Esophagus squamous epithelium (tissue), 5 donors: Measurements from ENCODE around the gene KLHL29. TPM values are rescaled to one million over a fixed set of nuclear protein-coding genes. Genes with fewer than 3 reads are reported as not detected.

ENCODE experiments used
- DNase-seq: peaks from one replicate; lab custom pipeline; 2025; lab: John Stamatoyannopoulos, UW
- H3K27ac ChIP-seq, 4 donors: fragments of 200-600 bp; sonication (generic); one replicate each; pipeline ENCODE4 v1.5.1; 2016 to 2019; ENCODE audit warnings: mild to moderate bottlenecking in 1 of 4
- H3K27me3 ChIP-seq, 4 donors: fragments of 200-600 bp; sonication (generic); 1 replicate in 3 of 4; 2 replicates in 1 of 4; pipeline versions ENCODE4 v1.5.1 to v1.6.0; 2017 to 2021; ENCODE audit warnings: antibody characterized with exemption in 1 of 4
- H3K36me3 ChIP-seq, 3 donors: fragments of 200-600 bp; sonication (generic); one replicate each; pipeline ENCODE4 v1.5.1; 2016 to 2019
- H3K4me1 ChIP-seq, 3 donors: fragments of 200-600 bp; sonication (generic); one replicate each; pipeline ENCODE4 v1.5.1; 2017 to 2019
- H3K4me3 ChIP-seq, 4 donors: fragments of 200-600 bp; sonication (generic); 1 replicate in 3 of 4; 2 replicates in 1 of 4; pipeline ENCODE4 v1.5.1; 2016 to 2019; ENCODE audit warnings: mild to moderate bottlenecking in 2 of 4, moderate library complexity in 1 of 4
- H3K9me3 ChIP-seq, 3 donors: fragments of 200-600 bp; sonication (generic); one replicate each; pipeline ENCODE4 v1.5.1; 2016 to 2019
- POLR2A ChIP-seq, 4 donors: fragments of 450-650 bp; IDR thresholded peaks; one replicate each; pipeline ENCODE4 v1.6.1; 2017; ENCODE audit warnings: antibody characterized with exemption in 4 of 4, mild to moderate bottlenecking in 4 of 4, moderate library complexity in 3 of 4
- WGBS, 2 donors: methylation state at CpG; one replicate each; pipeline ENCODE4 v1.1.5; 2018; 5-methylcytosine and 5-hydroxymethylcytosine counted together
- intact Hi-C: fragments of 100-400 bp; cut with DNase I; formaldehyde crosslinking; loops from one replicate; pipeline ENCODE4 v1.15.0; 2022
- total RNA-seq, 4 donors: library from RNA; depleted of rRNA; stranded (reverse); fragments of >200 nt; gene quantifications; one replicate each; pipeline ENCODE4 v1.1.0, GENCODE V29; 2016
- TF ChIP-seq, protein P1 (sequence below), 6 experiments: fragments of 450-650 bp in 4 of 6; fragments of 200-600 bp in 2 of 6; sonication (generic) in 2 of 6; IDR thresholded peaks; one replicate each; pipeline ENCODE4 v1.5.1; 2016 to 2019; ENCODE audit warnings: antibody characterized with exemption in 6 of 6, mild to moderate bottlenecking in 4 of 6, moderate library complexity in 4 of 6
- donor health status: DM: yes; HTN: yes; CAD: no.

The KLHL29 gene
- total RNA-seq, 4 donors from 2014 or later: 3.4 to 11.8 (median 5.9) TPM

DNA sequence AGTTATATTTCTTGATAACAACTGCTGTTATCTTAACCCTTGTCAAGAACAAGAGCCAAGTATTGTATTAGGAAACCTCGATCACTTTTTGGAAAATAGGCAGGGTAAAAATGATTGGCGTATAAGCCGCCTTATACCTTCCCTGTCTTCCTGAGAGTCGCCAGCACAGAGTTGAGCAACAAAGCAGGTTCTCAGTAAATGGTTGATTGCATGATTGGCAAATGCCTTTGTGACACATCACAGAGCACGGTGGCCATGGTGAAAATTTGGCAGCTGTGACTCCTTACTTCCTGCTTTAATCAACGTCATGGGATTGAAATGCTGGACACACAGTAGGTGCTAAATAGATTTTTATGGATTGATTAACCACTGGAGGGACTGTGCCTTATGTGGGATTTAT, 3.9 kb upstream of the KLHL29 start:
- Histone ChIP-seq H3K27ac (peak overlapping the region in 2 of 4 donors; percentile 6 to 29), H3K4me3 (peak overlapping the region in 1 of 4 donors; percentile 42), H3K36me3 (no peaks in the 10 kb centered on the region), H3K9me3 (no peaks in the 10 kb centered on the region), H3K27me3 (peaks cover 0 to 53% (median 0%) of the 10 kb centered on the region in 4 donors), H3K4me1 (peaks cover 7 to 36% (median 10%) of the 10 kb centered on the region in 3 donors)
- WGBS, 2 donors: 11 to 29% methylated on average over 6 of the region's 6 CpGs
- no peak for DNase-seq
- intact Hi-C loops: no loop called here
- TF ChIP-seq, protein P1, sequence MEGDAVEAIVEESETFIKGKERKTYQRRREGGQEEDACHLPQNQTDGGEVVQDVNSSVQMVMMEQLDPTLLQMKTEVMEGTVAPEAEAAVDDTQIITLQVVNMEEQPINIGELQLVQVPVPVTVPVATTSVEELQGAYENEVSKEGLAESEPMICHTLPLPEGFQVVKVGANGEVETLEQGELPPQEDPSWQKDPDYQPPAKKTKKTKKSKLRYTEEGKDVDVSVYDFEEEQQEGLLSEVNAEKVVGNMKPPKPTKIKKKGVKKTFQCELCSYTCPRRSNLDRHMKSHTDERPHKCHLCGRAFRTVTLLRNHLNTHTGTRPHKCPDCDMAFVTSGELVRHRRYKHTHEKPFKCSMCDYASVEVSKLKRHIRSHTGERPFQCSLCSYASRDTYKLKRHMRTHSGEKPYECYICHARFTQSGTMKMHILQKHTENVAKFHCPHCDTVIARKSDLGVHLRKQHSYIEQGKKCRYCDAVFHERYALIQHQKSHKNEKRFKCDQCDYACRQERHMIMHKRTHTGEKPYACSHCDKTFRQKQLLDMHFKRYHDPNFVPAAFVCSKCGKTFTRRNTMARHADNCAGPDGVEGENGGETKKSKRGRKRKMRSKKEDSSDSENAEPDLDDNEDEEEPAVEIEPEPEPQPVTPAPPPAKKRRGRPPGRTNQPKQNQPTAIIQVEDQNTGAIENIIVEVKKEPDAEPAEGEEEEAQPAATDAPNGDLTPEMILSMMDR (IDR thresholded peaks at IDR 0.05): no peak
- no peak for TF ChIP-seq POLR2A (IDR thresholded peaks at IDR 0.05)

DNA sequence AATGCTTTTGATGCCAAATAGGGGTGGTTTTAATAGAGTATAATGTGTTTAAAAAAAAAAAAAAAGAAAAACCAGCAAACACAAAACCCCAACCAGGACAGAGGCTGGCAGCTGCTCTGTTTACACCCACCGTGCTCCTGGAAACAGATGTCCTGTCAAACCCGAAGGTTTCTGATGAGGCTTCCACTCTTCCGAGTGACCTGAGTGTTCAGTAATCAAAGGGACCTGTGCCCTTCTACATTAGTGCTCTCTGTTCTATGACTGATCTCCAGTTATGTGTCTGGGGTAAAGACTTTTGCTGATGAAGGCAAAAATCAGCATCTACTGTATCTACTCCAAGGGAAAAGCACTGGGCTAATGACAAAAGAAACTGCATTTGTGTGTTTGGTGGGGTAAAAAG, 3.5 kb upstream of the KLHL29 start:
- no peak for DNase-seq
- Histone ChIP-seq H3K9me3 (no peaks in the 10 kb centered on the region), H3K27me3 (peaks cover 0 to 54% (median 0%) of the 10 kb centered on the region in 4 donors), H3K4me1 (peaks cover 11 to 40% (median 14%) of the 10 kb centered on the region in 3 donors), H3K4me3 (no peak overlapping the region), H3K27ac (no peak overlapping the region), H3K36me3 (no peaks in the 10 kb centered on the region)
- TF ChIP-seq, protein P1 (IDR thresholded peaks at IDR 0.05): no peak
- TF ChIP-seq POLR2A (IDR thresholded peaks at IDR 0.05): no peak
- intact Hi-C loops: no loop called here
- WGBS, 2 donors: 49 to 53% methylated on average over 3 of the region's 3 CpGs

DNA sequence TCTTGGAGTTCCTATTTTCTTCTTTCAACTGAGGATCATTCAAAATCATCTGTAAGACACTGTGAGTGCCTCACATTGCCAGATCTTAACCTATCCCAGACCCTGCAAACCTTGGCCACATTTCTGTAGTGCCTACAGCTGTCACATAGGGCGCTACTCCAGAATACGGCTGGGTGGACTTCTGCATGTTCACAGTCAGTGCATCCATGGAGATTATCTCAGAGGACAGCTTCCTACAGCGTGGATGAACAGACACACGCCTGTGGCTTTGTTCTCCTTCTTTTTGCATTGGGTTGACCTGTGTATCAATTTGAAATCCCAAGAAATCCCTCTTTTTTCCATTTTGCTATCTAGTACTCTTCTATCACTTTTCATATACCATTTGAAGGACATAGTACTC, 1.9 kb upstream of the KLHL29 start:
- WGBS, 2 donors: 87 to 88% methylated on average over 4 of the region's 4 CpGs
- TF ChIP-seq, protein P1 (IDR thresholded peaks at IDR 0.05): no peak
- TF ChIP-seq POLR2A (IDR thresholded peaks at IDR 0.05): no peak
- no peaks in the 10 kb centered on the region for H3K36me3 ChIP-seq
- peaks cover 19 to 46% (median 19%) of the 10 kb centered on the region in 3 donors for H3K4me1 ChIP-seq
- H3K9me3 ChIP-seq: no peaks in the 10 kb centered on the region
- peaks cover 0 to 55% (median 0%) of the 10 kb centered on the region in 4 donors for H3K27me3 ChIP-seq
- no peak for DNase-seq
- no peak overlapping the region for H3K4me3 ChIP-seq
- intact Hi-C loops: no loop called here
- no peak overlapping the region for H3K27ac ChIP-seq

DNA sequence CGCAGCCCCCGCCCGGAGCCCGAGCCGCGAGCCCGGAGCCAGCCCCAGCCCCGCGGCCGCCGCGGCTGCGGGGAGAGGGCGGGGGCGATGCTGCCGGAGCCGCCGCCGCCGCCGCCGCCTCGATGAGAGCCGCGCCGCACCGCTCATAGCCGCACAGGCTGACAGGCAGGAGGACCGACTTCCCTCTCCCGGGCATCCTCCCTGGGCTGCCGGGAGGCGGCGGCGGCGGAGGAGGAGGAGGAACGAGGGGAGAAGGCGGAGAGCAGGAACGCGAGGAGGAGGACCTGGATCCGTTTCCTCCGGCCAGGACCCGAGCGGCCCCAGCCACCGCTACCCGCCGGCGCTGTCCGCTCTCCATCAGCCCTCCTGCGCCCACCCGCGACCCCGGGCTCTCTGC, 370 bp downstream of the KLHL29 start:
- Histone ChIP-seq H3K4me1 (peaks cover 18 to 56% (median 19%) of the 10 kb centered on the region in 3 donors), H3K9me3 (no peaks in the 10 kb centered on the region), H3K36me3 (no peaks in the 10 kb centered on the region), H3K4me3 (peak overlapping the region; percentile 63 to 80 (median 75)), H3K27ac (peak overlapping the region; percentile 55 to 87 (median 84)), H3K27me3 (peaks cover 0 to 55% (median 0%) of the 10 kb centered on the region in 4 donors)
- intact Hi-C loops: no loop called here
- no CpG with 5 or more reads among the region's 52 CpGs for WGBS, 2 donors
- no peak for TF ChIP-seq POLR2A (IDR thresholded peaks at IDR 0.05)
- TF ChIP-seq, protein P1 (IDR thresholded peaks at IDR 0.05): peak in 1 of 6 experiments; percentile 10
- no peak for DNase-seq

DNA sequence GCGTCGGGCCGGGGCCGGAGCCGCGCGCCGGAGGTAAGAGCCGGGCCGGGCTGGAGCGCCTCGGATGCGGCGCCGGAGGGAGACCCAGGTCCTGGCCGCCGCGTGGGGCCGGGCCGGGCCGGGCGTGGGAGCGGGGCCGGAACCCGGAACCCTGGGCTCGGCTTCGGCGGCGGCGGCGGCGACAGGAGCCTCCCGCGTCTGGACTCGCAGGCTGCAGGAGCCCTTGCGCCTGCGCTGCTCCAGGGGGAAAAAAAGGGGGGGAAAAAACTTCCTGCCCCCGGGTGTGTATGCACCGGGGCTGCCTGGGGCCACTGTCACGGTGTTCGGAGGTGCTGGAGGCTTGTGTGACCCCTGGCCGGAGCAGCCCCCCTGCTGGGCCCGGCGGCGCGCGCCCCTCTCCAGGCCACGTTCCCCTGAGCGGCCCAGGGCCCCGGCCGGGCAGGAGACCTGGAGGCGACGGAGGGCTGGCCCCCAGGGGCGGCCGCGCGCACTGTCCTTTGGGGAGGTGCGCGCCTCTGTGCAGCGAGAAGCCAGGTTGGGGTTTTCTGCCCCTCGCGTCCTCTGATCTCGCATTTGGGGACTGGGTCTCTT, 864 bp downstream of the KLHL29 start:
- H3K36me3 ChIP-seq: no peaks in the 10 kb centered on the region
- H3K27me3 ChIP-seq: peaks cover 0 to 55% (median 0%) of the 10 kb centered on the region in 4 donors
- WGBS, 2 donors: no CpG with 5 or more reads among the region's 63 CpGs
- peak overlapping the region; percentile 63 to 80 (median 75) for H3K4me3 ChIP-seq
- no peak for TF ChIP-seq POLR2A (IDR thresholded peaks at IDR 0.05)
- TF ChIP-seq, protein P1 (IDR thresholded peaks at IDR 0.05): no peak
- H3K27ac ChIP-seq: peak overlapping the region; percentile 55 to 87 (median 84)
- H3K9me3 ChIP-seq: no peaks in the 10 kb centered on the region
- peaks cover 13 to 51% (median 19%) of the 10 kb centered on the region in 3 donors for H3K4me1 ChIP-seq
- intact Hi-C loops: no loop called here
- DNase-seq: no peak
